ENCODE measurements around the gene SLC13A5. TPM values are rescaled to one million over a fixed set of nuclear protein-coding genes. Genes with fewer than 3 reads are reported as not detected.
"Not testable (repeated sequence)": the region's sequence is repeated elsewhere in the genome, so short reads cannot be mapped to it uniquely, and the experiment has no call there.

SLC13A5 gene
- total RNA-seq, 2 donors from 2014 or later = not detected

DNA sequence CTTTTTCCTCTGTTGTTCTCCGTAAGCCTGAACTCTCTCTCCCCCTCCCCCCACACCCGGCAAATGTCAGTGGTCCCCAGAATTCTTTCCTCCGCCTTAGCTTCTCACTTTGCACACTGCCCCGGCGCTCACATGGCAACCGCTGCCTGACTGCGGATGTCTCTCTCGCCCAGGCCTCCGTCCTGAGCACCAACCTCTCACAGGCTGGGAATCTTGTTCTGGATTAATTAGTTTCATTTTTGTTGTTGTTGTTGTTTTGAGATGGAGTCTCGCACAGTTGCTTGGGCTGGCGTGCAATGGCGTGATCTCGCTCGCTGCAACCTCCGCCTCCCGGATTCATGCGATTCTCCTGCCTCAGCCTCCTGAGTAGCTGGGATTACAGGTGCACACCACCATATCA, 45.0 kb downstream of the SLC13A5 start:
- H3K9me3 ChIP-seq = no peaks in the 10 kb centered on the region
- DNase-seq (ENCODE audit: low spot score) = no peak
- TF ChIP-seq, protein P1, sequence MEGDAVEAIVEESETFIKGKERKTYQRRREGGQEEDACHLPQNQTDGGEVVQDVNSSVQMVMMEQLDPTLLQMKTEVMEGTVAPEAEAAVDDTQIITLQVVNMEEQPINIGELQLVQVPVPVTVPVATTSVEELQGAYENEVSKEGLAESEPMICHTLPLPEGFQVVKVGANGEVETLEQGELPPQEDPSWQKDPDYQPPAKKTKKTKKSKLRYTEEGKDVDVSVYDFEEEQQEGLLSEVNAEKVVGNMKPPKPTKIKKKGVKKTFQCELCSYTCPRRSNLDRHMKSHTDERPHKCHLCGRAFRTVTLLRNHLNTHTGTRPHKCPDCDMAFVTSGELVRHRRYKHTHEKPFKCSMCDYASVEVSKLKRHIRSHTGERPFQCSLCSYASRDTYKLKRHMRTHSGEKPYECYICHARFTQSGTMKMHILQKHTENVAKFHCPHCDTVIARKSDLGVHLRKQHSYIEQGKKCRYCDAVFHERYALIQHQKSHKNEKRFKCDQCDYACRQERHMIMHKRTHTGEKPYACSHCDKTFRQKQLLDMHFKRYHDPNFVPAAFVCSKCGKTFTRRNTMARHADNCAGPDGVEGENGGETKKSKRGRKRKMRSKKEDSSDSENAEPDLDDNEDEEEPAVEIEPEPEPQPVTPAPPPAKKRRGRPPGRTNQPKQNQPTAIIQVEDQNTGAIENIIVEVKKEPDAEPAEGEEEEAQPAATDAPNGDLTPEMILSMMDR (IDR thresholded peaks at IDR 0.05) = no peak
- H3K4me1 ChIP-seq = no peaks in the 10 kb centered on the region
- no peak overlapping the region for H3K27ac ChIP-seq
- no peaks in the 10 kb centered on the region for H3K27me3 ChIP-seq
- no peak overlapping the region for H3K4me3 ChIP-seq
- no peaks in the 10 kb centered on the region for H3K36me3 ChIP-seq

DNA sequence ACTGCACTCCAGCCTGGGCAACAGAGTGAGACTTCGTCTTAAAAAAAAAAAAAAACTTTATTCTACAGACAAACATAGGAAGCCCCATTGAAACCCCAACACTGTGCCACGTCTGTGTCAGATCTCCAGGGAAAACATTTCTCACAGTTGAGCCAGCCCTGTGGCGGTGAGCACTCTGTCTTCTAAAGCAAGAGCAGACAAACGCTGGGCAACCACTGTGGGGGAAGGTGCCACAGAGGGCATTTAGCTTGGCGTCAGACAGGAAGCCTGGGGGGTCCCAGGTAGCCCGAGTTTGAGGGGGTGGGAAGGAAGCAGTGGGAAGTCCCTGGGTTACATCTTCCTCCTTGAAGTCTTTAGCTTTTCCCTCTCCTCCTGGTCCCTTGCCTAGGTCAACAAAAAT, 45.7 kb downstream of the SLC13A5 start:
- Histone ChIP-seq H3K4me1 (no peaks in the 10 kb centered on the region), H3K27ac (no peak overlapping the region), H3K36me3 (no peaks in the 10 kb centered on the region), H3K4me3 (no peak overlapping the region), H3K27me3 (no peaks in the 10 kb centered on the region), H3K9me3 (no peaks in the 10 kb centered on the region)
- TF ChIP-seq, protein P1 (IDR thresholded peaks at IDR 0.05) = no peak
- no peak for DNase-seq (ENCODE audit: low spot score)

- Histone ChIP-seq H3K9me3 (no peaks in the 10 kb centered on the region), H3K4me1 (no peaks in the 10 kb centered on the region), H3K36me3 (no peaks in the 10 kb centered on the region), H3K4me3 (no peak overlapping the region), H3K27ac (no peak overlapping the region), H3K27me3 (no peaks in the 10 kb centered on the region)
- TF ChIP-seq, protein P1 (IDR thresholded peaks at IDR 0.05) = no peak
- DNase-seq (ENCODE audit: low spot score) = no peak
Measured at GRCh38 chr17:6666557-6666956, 46.6 kb downstream of the SLC13A5 start.

DNA sequence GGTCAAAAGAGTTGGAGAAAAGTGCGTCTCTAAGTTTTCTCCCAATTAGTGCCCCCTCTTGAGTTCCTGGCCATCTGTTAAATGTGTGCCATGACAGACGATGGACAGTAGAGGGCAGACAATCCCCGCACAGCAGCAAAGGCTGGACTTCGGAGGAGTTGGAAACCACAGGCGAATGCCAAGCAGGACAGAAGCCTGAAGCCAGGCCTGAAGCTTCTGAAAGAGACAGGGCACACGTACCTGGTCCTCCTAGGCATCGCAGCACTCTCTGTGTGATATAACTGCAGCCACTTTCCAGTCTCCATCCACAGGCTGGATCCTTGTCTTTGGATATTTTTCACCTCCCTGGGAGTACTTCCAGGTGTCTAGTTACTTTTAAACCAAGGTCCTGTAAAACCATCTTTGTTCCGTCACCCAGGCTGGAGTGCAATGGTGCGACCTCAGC, 47.1 kb downstream of the SLC13A5 start:
- H3K27me3 ChIP-seq = no peaks in the 10 kb centered on the region
- peak; percentile 80 for DNase-seq (ENCODE audit: low spot score)
- TF ChIP-seq, protein P1 (IDR thresholded peaks at IDR 0.05) = peak; percentile 70 to 90

DNA sequence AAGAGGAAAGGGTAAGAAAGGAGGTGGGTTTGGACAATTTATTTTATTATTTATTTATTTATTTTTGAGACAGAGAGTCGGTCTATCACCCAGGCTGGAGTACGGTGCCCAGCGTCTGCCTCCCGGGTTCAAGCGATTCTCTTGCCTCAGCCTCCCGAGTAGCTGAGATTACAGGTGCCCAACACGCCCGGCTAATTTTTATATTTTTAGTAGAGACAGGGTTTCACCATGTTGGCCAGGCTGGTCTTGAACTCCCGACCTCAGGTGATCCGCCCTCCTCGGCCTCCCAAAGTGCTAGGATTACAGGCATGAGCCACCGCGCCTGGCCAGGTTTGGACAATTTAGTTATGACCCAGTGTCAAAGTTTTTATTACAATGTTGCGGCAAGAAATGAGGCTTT, 50.0 kb downstream of the SLC13A5 start:
- H3K36me3 ChIP-seq; DNase-seq (ENCODE audit: low spot score); H3K9me3 ChIP-seq; H3K27me3 ChIP-seq; H3K27ac ChIP-seq; H3K4me1 ChIP-seq; H3K4me3 ChIP-seq: not testable (repeated sequence)

More for the DNA sequence above, 47.1 kb downstream of the SLC13A5 start:
- Histone ChIP-seq H3K27ac (no peak overlapping the region), H3K4me3 (no peak overlapping the region), H3K36me3 (no peaks in the 10 kb centered on the region), H3K9me3 (no peaks in the 10 kb centered on the region), H3K4me1 (no peaks in the 10 kb centered on the region)

DNA sequence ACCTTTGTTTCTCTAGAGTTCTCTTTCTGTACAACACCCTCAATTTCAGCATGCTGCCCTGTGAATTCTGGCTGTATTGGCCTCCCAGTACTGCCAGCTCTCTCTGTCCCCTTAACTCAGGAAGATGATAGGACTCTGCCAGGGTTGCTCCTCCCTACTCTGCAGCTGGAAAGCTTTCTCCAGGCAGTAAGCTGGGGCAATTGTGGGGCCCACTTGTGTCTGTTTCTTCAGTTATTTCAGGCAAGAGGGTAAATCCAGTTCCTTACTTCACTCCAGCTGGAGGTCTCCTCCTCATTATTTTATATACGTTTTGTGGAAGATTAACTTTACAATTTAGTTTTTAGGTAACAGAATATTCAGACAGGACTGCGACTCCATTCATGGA, 51.7 kb downstream of the SLC13A5 start:
- TF ChIP-seq, protein P1 (IDR thresholded peaks at IDR 0.05) = no peak
- H3K4me1 ChIP-seq = no peaks in the 10 kb centered on the region
- peaks cover 0 to 3% of the 10 kb centered on the region in 2 donors for H3K27me3 ChIP-seq
- H3K36me3 ChIP-seq = no peaks in the 10 kb centered on the region
- no peak for DNase-seq (ENCODE audit: low spot score)
- H3K9me3 ChIP-seq = no peaks in the 10 kb centered on the region
- H3K4me3 ChIP-seq = no peak overlapping the region
- no peak overlapping the region for H3K27ac ChIP-seq

All from right atrium auricular region (tissue), 2 donors.